Measurements from ENCODE around the gene RLIM. TPM values are rescaled to one million over a fixed set of nuclear protein-coding genes. Genes with fewer than 3 reads are reported as not detected.

The RLIM gene
- polyA plus RNA-seq, 1 donor (not counting 4 experiments of a cell fraction or from before 2014, with no cell fraction given), result 23.8 TPM

DNA sequence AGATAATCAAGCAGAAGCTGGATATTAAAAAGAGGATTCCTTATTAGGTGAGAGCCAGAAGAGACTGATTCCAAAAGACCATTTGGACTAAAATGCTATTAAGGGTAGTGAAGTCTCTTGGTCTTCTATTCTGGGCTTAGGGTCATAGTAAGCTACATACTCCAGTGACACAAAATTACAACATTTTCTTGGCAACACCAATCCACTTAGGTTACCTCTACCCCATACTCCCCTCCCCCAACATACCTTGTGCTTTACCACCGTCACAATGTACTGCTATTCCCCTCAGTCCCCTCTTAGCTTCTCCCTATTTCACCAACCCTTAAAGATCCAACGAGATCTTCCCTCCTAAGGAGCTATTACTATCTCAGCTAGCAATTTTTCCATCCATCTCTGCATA is 11.4 kb downstream of the RLIM start:
- H3K4me2 ChIP-seq (ENCODE audit: control insufficient read depth, extremely low read depth, insufficient read depth, low read depth, low read length), result no peak overlapping the region
- no peak overlapping the region for H3K27ac ChIP-seq (ENCODE audit: control insufficient read depth, insufficient read depth, low read length)
- no peak overlapping the region for H2AFZ ChIP-seq (ENCODE audit: control insufficient read depth, low read length)
- no peaks in the 10 kb centered on the region for H3K9me3 ChIP-seq (ENCODE audit: control insufficient read depth, low read depth, low read length)
- H3K4me1 ChIP-seq (ENCODE audit: control insufficient read depth, extremely low read depth, insufficient read depth, low read length), result no peaks in the 10 kb centered on the region
- no peak overlapping the region for H3K9ac ChIP-seq (ENCODE audit: control insufficient read depth, extremely low read depth, insufficient read depth, low read length)
- no peak for FAIRE-seq
- dilution Hi-C loops (cut with MboI; ENCODE audit: extremely low pct_ligation_motif_present, low sequenced_read_pairs), result no loop called here
- no peak for DNase-seq (ENCODE audit: low read depth, low spot score)
- H4K20me1 ChIP-seq (ENCODE audit: control insufficient read depth, extremely low read depth, insufficient read depth, low read length), result no peaks in the 10 kb centered on the region
- H3K79me2 ChIP-seq (ENCODE audit: control insufficient read depth, insufficient read depth, low read length), result peaks cover 82% of the 10 kb centered on the region
- H3K9me1 ChIP-seq (ENCODE audit: control insufficient read depth, extremely low read depth, insufficient read depth, low read length), result no peaks in the 10 kb centered on the region
- TF ChIP-seq, protein P1, sequence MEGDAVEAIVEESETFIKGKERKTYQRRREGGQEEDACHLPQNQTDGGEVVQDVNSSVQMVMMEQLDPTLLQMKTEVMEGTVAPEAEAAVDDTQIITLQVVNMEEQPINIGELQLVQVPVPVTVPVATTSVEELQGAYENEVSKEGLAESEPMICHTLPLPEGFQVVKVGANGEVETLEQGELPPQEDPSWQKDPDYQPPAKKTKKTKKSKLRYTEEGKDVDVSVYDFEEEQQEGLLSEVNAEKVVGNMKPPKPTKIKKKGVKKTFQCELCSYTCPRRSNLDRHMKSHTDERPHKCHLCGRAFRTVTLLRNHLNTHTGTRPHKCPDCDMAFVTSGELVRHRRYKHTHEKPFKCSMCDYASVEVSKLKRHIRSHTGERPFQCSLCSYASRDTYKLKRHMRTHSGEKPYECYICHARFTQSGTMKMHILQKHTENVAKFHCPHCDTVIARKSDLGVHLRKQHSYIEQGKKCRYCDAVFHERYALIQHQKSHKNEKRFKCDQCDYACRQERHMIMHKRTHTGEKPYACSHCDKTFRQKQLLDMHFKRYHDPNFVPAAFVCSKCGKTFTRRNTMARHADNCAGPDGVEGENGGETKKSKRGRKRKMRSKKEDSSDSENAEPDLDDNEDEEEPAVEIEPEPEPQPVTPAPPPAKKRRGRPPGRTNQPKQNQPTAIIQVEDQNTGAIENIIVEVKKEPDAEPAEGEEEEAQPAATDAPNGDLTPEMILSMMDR (optimal IDR thresholded peaks at IDR 0.05 in 1 of 3, IDR thresholded peaks at IDR 0.05 in 1 of 3, conservative IDR thresholded peaks at IDR 0.05 in 1 of 3; ENCODE audit: extremely low read depth in 1 of 3, insufficient read depth in 2 of 3, low read length in 3 of 3), result no peak
- no peak for TF ChIP-seq EZH2 (IDR thresholded peaks at IDR 0.05; ENCODE audit: low read length)
- H3K36me3 ChIP-seq (ENCODE audit: control insufficient read depth in 2 of 2, extremely low read depth in 1 of 2, insufficient read depth in 2 of 2, low read length in 2 of 2), result no peaks in the 10 kb centered on the region
- H3K4me3 ChIP-seq (ENCODE audit: control insufficient read depth in 2 of 3, extremely low read depth in 1 of 3, insufficient read depth in 2 of 3, low read depth in 1 of 3, low read length in 3 of 3), result no peak overlapping the region
- H3K27me3 ChIP-seq (ENCODE audit: control insufficient read depth, extremely low read depth, insufficient read depth, low read length), result no peaks in the 10 kb centered on the region

DNA sequence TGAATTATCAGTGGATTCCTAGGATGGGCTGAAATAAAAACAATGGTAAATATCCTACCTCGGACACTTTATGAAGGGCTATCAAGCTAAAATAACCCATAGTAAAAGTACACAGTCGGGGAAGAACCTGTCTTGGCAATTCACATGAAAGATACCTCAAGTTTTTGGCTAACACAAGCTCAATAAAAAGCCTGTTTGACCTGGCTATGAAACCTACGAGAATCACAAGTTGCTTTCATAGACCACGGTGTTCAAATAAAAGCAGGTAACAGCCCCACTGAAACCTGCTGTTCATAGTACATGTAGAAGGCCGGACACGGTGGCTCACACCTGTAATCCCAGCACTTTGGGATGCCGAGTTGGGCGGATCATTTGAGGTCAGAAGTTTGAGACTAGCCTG is 12.3 kb downstream of the RLIM start:
- TF ChIP-seq EZH2 (IDR thresholded peaks at IDR 0.05; ENCODE audit: low read length), result no peak
- TF ChIP-seq, protein P1 (optimal IDR thresholded peaks at IDR 0.05 in 1 of 3, IDR thresholded peaks at IDR 0.05 in 1 of 3, conservative IDR thresholded peaks at IDR 0.05 in 1 of 3; ENCODE audit: extremely low read depth in 1 of 3, insufficient read depth in 2 of 3, low read length in 3 of 3), result no peak
- no peaks in the 10 kb centered on the region for H3K36me3 ChIP-seq (ENCODE audit: control insufficient read depth in 2 of 2, extremely low read depth in 1 of 2, insufficient read depth in 2 of 2, low read length in 2 of 2)
- H3K4me1 ChIP-seq (ENCODE audit: control insufficient read depth, extremely low read depth, insufficient read depth, low read length), result no peaks in the 10 kb centered on the region
- H3K27ac ChIP-seq (ENCODE audit: control insufficient read depth, insufficient read depth, low read length), result no peak overlapping the region
- dilution Hi-C loops (cut with MboI; ENCODE audit: extremely low pct_ligation_motif_present, low sequenced_read_pairs), result no loop called here
- no peak overlapping the region for H3K4me2 ChIP-seq (ENCODE audit: control insufficient read depth, extremely low read depth, insufficient read depth, low read depth, low read length)
- no peaks in the 10 kb centered on the region for H3K27me3 ChIP-seq (ENCODE audit: control insufficient read depth, extremely low read depth, insufficient read depth, low read length)
- H3K4me3 ChIP-seq (ENCODE audit: control insufficient read depth in 2 of 3, extremely low read depth in 1 of 3, insufficient read depth in 2 of 3, low read depth in 1 of 3, low read length in 3 of 3), result no peak overlapping the region
- FAIRE-seq, result no peak
- no peaks in the 10 kb centered on the region for H3K9me3 ChIP-seq (ENCODE audit: control insufficient read depth, low read depth, low read length)
- DNase-seq (ENCODE audit: low read depth, low spot score), result no peak
- H2AFZ ChIP-seq (ENCODE audit: control insufficient read depth, low read length), result no peak overlapping the region
- H3K79me2 ChIP-seq (ENCODE audit: control insufficient read depth, insufficient read depth, low read length), result peaks cover 82% of the 10 kb centered on the region
- no peak overlapping the region for H3K9ac ChIP-seq (ENCODE audit: control insufficient read depth, extremely low read depth, insufficient read depth, low read length)
- H3K9me1 ChIP-seq (ENCODE audit: control insufficient read depth, extremely low read depth, insufficient read depth, low read length), result no peaks in the 10 kb centered on the region
- H4K20me1 ChIP-seq (ENCODE audit: control insufficient read depth, extremely low read depth, insufficient read depth, low read length), result no peaks in the 10 kb centered on the region

Measured in keratinocyte (primary cell).